ENCODE measurements around the gene LHFPL6.

DNA sequence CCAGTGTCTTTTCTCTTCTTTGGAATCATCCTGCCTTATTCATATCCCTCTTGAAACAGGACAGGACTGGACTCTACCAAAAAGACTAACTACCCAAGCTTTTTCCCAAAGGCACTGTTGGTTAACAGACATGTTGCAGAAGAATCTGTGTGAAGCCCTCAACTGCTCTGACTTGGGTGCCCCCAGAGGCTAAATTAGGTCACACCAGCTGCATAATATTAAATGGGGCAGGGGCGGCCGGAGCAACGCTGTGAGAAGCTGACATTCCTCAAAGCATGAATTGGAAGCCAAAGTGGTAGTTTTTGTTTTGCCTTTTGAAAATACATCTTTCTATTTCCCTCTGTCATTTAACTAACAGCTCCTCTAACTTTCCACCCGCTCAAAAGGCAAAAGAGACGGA lies 185.9 kb downstream of the LHFPL6 start:
- TF ChIP-seq CTCF (IDR thresholded peaks at IDR 0.05) (no peak), POLR2A (IDR thresholded peaks at IDR 0.05) (no peak)

All from Peyer's patch (tissue), 4 donors.